ENCODE data around the gene PLXDC2. TPM values are rescaled to one million over a fixed set of nuclear protein-coding genes. Genes with fewer than 3 reads are reported as not detected.

PLXDC2 gene
- total RNA-seq, 3 donors from 2014 or later (not counting 1 experiment from before 2014, with no cell fraction given), result 16.9 to 22.9 (median 21.6) TPM

DNA sequence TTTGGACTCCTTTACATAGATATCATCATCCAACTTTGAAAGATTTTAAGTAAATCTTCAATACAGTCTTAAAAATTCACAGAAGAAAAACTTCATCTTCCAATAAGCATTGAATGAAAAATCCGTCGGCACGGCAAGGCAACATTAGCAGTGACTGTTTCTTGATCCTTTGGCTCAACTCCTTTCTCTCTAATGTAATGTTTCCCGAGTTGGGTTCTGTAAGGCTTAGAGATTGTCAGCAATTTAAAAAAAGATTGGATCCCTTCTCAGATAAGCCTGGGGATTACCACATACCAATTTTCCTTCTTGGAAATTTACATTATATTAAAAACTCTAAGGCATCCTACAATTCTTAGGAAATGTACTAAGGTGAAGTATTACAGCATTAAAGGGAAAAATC lies 291.8 kb downstream of the PLXDC2 start:
- intact Hi-C loops (cut with micrococcal nuclease), result no loop called here
- H3K9me3 Mint-ChIP-seq, result no peaks in the 10 kb centered on the region
- H3K27me3 Mint-ChIP-seq (ENCODE audit: low read depth in 2 of 2), result no peaks in the 10 kb centered on the region

DNA sequence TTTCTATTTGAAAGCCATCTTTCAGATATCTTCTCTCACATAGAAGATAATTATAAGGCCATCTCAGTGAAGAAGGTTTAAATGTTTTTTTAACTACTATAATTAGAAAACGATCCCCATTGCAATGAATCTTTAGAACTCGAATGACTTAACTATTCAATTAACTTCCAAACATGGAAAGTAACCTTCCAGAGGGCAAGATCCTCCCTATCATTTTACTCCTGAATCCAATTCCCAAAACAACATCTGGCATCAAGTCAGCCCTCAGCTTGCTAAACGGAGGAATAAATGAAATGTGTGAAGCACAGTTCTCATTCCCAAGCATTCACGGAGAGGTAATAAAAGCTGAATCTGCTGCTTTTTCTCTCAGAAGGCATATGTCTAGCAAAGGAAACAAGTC lies 293.4 kb downstream of the PLXDC2 start:
- H3K4me3 Mint-ChIP-seq, result no peak overlapping the region
- Histone ChIP-seq H3K4me3 (ENCODE audit: low read length) (no peak overlapping the region), H3K9me3 (ENCODE audit: control insufficient read depth, insufficient read depth, low read length) (no peaks in the 10 kb centered on the region), H3K27ac (ENCODE audit: low read length) (no peak overlapping the region), H3K27me3 (ENCODE audit: control insufficient read depth, insufficient read depth, low read length) (no peaks in the 10 kb centered on the region), H3K4me1 (ENCODE audit: control insufficient read depth, insufficient read depth, low read length) (no peaks in the 10 kb centered on the region), H3K36me3 (ENCODE audit: control insufficient read depth, insufficient read depth, low read length) (no peaks in the 10 kb centered on the region)
- TF ChIP-seq, protein P1, sequence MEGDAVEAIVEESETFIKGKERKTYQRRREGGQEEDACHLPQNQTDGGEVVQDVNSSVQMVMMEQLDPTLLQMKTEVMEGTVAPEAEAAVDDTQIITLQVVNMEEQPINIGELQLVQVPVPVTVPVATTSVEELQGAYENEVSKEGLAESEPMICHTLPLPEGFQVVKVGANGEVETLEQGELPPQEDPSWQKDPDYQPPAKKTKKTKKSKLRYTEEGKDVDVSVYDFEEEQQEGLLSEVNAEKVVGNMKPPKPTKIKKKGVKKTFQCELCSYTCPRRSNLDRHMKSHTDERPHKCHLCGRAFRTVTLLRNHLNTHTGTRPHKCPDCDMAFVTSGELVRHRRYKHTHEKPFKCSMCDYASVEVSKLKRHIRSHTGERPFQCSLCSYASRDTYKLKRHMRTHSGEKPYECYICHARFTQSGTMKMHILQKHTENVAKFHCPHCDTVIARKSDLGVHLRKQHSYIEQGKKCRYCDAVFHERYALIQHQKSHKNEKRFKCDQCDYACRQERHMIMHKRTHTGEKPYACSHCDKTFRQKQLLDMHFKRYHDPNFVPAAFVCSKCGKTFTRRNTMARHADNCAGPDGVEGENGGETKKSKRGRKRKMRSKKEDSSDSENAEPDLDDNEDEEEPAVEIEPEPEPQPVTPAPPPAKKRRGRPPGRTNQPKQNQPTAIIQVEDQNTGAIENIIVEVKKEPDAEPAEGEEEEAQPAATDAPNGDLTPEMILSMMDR (IDR thresholded peaks at IDR 0.05), result no peak
- H3K9me3 Mint-ChIP-seq, result peaks cover 0 to 2% of the 10 kb centered on the region in 2 donors
- DNase-seq (no peak), ATAC-seq (no peak)
- intact Hi-C loops (cut with micrococcal nuclease), result no loop called here
- 90% methylated on average over 4 of the region's 4 CpGs for WGBS (ENCODE audit: insufficient coverage)
- no peaks in the 10 kb centered on the region for H3K27me3 Mint-ChIP-seq (ENCODE audit: low read depth in 2 of 2)
- H3K36me3 Mint-ChIP-seq, result no peaks in the 10 kb centered on the region
- H3K27ac Mint-ChIP-seq, result no peak overlapping the region
- H3K4me1 Mint-ChIP-seq, result no peaks in the 10 kb centered on the region

More for the DNA sequence above, 291.8 kb downstream of the PLXDC2 start:
- no peak for DNase-seq
- no peak for ATAC-seq
- Histone ChIP-seq H3K36me3 (ENCODE audit: control insufficient read depth, insufficient read depth, low read length) (no peaks in the 10 kb centered on the region), H3K4me3 (ENCODE audit: low read length) (no peak overlapping the region), H3K9me3 (ENCODE audit: control insufficient read depth, insufficient read depth, low read length) (no peaks in the 10 kb centered on the region), H3K27me3 (ENCODE audit: control insufficient read depth, insufficient read depth, low read length) (no peaks in the 10 kb centered on the region), H3K4me1 (ENCODE audit: control insufficient read depth, insufficient read depth, low read length) (no peaks in the 10 kb centered on the region), H3K27ac (ENCODE audit: low read length) (no peak overlapping the region)
- H3K36me3 Mint-ChIP-seq, result no peaks in the 10 kb centered on the region
- no peak overlapping the region for H3K4me3 Mint-ChIP-seq
- no peak overlapping the region for H3K27ac Mint-ChIP-seq
- H3K4me1 Mint-ChIP-seq, result no peaks in the 10 kb centered on the region
- TF ChIP-seq, protein P1 (IDR thresholded peaks at IDR 0.05), result no peak
- 100% methylated on average over 2 of the region's 4 CpGs for WGBS (ENCODE audit: insufficient coverage)

- no peak for DNase-seq
- no peaks in the 10 kb centered on the region for H3K36me3 Mint-ChIP-seq
- intact Hi-C loops (cut with micrococcal nuclease), result no loop called here
- H3K4me1 Mint-ChIP-seq, result no peaks in the 10 kb centered on the region
- no peaks in the 10 kb centered on the region for H3K27me3 Mint-ChIP-seq (ENCODE audit: low read depth in 2 of 2)
- H3K27ac ChIP-seq (ENCODE audit: low read length), result no peak overlapping the region
- no peaks in the 10 kb centered on the region for H3K4me1 ChIP-seq (ENCODE audit: control insufficient read depth, insufficient read depth, low read length)
- H3K27ac Mint-ChIP-seq, result no peak overlapping the region
- H3K9me3 ChIP-seq (ENCODE audit: control insufficient read depth, insufficient read depth, low read length), result no peaks in the 10 kb centered on the region
- no peaks in the 10 kb centered on the region for H3K27me3 ChIP-seq (ENCODE audit: control insufficient read depth, insufficient read depth, low read length)
- H3K4me3 ChIP-seq (ENCODE audit: low read length), result no peak overlapping the region
- no peak overlapping the region for H3K4me3 Mint-ChIP-seq
- TF ChIP-seq, protein P1 (IDR thresholded peaks at IDR 0.05), result no peak
- WGBS (ENCODE audit: insufficient coverage), result 91% methylated on average over 7 of the region's 7 CpGs
- no peak for ATAC-seq
- peaks cover 0 to 2% of the 10 kb centered on the region in 2 donors for H3K9me3 Mint-ChIP-seq
- no peaks in the 10 kb centered on the region for H3K36me3 ChIP-seq (ENCODE audit: control insufficient read depth, insufficient read depth, low read length)
Measured at GRCh38 chr10:20110125-20111100, 294.2 kb downstream of the PLXDC2 start.

Measured in natural killer cell (primary cell).